SJSA1 (cell line): Measurements from ENCODE around the gene SEMA7A. TPM values are rescaled to one million over a fixed set of nuclear protein-coding genes. Genes with fewer than 3 reads are reported as not detected.

Source experiments
- DNase-seq, 2 experiments: peaks; one replicate each; pipeline ENCODE4 v3.0.0-alpha.2; 2015 to 2020; ENCODE audit warnings: low spot score in 2 of 2, low read depth in 1 of 2
- H3K27ac ChIP-seq: fragments of 250-450 bp; sonication (Bioruptor Pico); 2 replicates; pipeline ENCODE4 v1.5.1; 2020; ENCODE audit warnings: mild to moderate bottlenecking, moderate library complexity
- H3K27me3 ChIP-seq: fragments of 250-450 bp; sonication (Bioruptor Pico); replicated peaks from 2 replicates; pipeline ENCODE4 v1.5.1; 2020; ENCODE audit warnings: mild to moderate bottlenecking, moderate library complexity
- H3K36me3 ChIP-seq: fragments of 250-450 bp; sonication (Bioruptor Pico); 2 replicates; pipeline ENCODE4 v1.5.1; 2020; ENCODE audit warnings: mild to moderate bottlenecking
- H3K4me1 ChIP-seq: fragments of 250-450 bp; sonication (Bioruptor Pico); replicated peaks from 2 replicates; pipeline ENCODE4 v1.6.1; 2021; ENCODE audit warnings: mild to moderate bottlenecking
- H3K4me3 ChIP-seq: fragments of 250-450 bp; sonication (Bioruptor Pico); 2 replicates; pipeline ENCODE4 v1.5.1; 2020; ENCODE audit warnings: mild to moderate bottlenecking
- H3K9me3 ChIP-seq: fragments of 250-450 bp; sonication (Bioruptor Pico); replicated peaks from 2 replicates; pipeline ENCODE4 v1.5.1; 2020; ENCODE audit warnings: mild to moderate bottlenecking
- total RNA-seq: library from RNA; depleted of rRNA; stranded (reverse); fragments of >200 nt; shearing (Covaris generic); gene quantifications from 2 replicates; pipeline ENCODE4 v1.2.3, GENCODE V29; 2014

SEMA7A gene
- total RNA-seq, 1 experiment from 2014 or later: 5.4 TPM

DNA sequence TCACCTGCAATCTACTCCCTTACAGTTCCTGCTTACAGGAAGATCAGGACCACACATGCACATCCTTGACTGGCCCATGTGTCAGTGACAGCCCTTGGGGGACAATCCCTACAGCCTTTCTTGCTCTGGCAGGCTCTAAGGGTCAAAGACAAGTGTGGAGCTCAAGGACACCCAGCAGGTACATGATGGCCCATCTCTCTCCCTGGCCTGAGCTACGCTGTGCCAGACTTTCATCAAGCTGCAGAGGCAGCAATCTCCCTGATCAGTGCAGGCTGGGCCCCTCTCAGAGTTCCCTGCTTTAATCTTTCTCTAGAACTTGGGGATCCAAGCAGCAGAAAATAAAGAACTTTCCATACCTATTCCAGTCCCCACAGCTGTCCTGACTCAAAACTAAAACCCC is 2.6 kb downstream of the SEMA7A start:
- Histone ChIP-seq H3K4me3 (no peak overlapping the region), H3K4me1 (peaks cover 22% of the 10 kb centered on the region)

DNA sequence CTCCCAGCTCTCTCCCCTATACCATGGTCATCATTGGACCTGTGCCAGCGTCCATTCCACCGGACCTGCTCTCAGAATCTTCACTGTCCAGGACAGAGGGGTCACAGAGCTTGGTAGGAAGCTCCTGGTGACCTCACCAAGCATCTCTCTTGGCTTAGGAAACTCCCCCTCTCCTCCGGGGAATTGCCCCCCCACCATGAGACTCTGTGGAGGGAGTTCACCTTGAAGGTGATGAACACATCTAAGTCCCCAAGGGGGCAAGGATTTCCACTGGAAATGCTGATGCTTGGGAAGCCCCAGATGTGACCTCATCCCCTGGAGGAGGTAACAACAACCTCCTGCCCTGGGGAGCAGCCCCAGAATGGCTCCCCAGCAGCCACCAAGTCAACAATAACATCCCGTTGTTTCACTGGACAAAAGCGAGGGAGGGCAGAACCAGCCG is 3.2 kb downstream of the SEMA7A start:
- Histone ChIP-seq H3K9me3 (peaks cover 6% of the 10 kb centered on the region), H3K4me1 (peaks cover 22% of the 10 kb centered on the region), H3K27me3 (no peaks in the 10 kb centered on the region; the same call in 1 of the 2 replicates), H3K27ac (no peak overlapping the region), H3K4me3 (no peak overlapping the region), H3K36me3 (peaks cover 5% of the 10 kb centered on the region)
- no peak for DNase-seq

More for the DNA sequence above, 2.6 kb downstream of the SEMA7A start:
- no peak overlapping the region for H3K27ac ChIP-seq
- no peaks in the 10 kb centered on the region; the same call in 1 of the 2 replicates for H3K27me3 ChIP-seq
- H3K9me3 ChIP-seq: peaks cover 6% of the 10 kb centered on the region
- H3K36me3 ChIP-seq: peaks cover 5% of the 10 kb centered on the region
- no peak for DNase-seq

DNA sequence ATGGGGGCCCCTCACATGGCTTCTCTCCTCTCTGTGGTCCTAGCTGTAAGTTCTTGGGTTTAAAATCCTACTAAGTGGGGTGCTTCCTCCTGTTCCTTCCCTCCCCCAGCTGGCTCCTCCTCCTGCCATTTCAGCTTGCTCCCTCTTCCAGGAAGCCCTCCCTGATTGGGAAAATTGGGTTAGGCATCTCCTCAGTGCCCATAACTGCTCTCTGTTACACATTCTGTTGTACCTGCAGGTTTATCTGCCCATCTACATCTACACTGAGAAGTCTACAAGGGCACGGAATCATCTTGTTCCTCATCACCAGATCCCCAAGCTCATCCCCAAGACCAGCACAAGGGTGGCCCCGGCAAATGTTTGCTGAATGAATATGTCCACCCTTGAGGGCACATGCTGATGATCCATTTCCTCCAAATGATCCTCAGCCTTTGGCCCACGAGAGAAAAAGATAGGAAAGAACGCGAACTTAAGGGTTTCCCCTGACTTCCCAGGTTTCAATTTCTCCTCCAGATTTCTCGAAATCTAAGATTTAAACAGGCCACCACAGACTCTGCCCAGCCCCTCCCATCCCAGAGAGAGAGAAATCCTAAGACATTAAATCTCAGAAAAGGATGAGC is 3.9 kb downstream of the SEMA7A start:
- Histone ChIP-seq H3K4me1 (peaks cover 22% of the 10 kb centered on the region), H3K36me3 (peaks cover 5% of the 10 kb centered on the region), H3K9me3 (peaks cover 6% of the 10 kb centered on the region), H3K27me3 (no peaks in the 10 kb centered on the region; the same call in 1 of the 2 replicates), H3K27ac (no peak overlapping the region), H3K4me3 (no peak overlapping the region)
- no peak for DNase-seq

DNA sequence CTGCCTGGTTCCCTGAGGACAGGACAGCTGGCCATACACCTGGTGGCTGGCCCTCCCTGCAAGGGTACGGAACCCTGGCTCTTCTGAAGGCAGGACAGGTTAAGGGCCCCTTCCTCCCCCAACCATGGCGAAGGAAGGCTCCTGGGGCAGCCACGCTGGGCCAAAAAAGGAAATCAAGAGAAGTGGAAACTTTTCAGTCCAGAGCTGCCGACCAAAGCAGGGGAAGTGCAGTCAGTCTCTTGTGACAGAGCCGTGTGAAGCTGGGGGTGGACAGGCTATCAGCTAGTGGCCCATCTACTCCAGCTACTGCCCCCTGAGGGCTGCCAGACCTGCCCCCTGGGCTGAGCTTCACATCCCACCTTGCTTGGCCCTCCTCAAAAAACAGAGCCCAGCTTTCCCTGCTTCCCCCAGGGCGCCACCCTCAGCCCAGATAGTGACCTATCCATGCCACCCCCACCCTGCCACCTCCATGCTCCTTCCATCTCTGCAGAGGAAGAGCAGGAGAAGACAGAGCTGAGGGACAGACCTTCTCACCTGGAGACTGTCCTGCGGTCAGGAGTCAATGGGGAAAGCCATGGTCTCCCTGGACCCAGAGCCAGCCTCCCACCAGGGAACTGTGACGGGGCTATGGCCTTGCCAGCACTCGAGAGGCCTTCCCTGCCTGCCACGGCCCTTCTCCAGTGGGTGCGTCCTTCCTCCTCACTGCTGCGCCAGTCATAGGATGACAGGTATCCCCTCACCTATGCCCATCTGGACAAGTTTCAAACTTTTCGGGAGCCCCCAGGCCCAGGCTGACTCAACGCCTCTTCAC is 4.6 kb downstream of the SEMA7A start:
- Histone ChIP-seq H3K4me1 (peaks cover 20% of the 10 kb centered on the region), H3K9me3 (peaks cover 6% of the 10 kb centered on the region), H3K27me3 (no peaks in the 10 kb centered on the region; the same call in 1 of the 2 replicates), H3K27ac (no peak overlapping the region), H3K4me3 (no peak overlapping the region), H3K36me3 (peaks cover 5% of the 10 kb centered on the region)
- DNase-seq: no peak

DNA sequence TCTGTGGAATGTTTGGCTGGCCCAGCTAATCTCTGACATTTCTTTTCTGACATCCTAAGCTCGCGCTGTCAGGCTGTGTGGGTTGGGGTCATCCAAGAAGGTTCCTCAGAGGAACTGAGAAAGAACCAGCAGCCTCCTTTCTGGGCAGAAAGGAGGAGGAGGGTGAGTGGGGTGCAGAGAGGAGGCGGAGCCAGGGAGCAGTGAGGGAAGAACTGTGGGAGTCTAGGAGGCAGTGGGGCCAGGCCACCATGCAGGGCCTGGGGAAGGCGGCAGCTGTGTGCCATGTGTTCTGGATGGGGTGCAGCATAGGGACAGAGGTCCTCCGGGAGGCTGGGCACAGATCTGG is 5.3 kb downstream of the SEMA7A start:
- Histone ChIP-seq H3K36me3 (peaks cover 2% of the 10 kb centered on the region), H3K9me3 (peaks cover 2% of the 10 kb centered on the region), H3K27ac (no peak overlapping the region), H3K4me1 (peaks cover 21% of the 10 kb centered on the region), H3K27me3 (no peaks in the 10 kb centered on the region; the same call in 1 of the 2 replicates), H3K4me3 (no peak overlapping the region)
- DNase-seq: no peak

DNA sequence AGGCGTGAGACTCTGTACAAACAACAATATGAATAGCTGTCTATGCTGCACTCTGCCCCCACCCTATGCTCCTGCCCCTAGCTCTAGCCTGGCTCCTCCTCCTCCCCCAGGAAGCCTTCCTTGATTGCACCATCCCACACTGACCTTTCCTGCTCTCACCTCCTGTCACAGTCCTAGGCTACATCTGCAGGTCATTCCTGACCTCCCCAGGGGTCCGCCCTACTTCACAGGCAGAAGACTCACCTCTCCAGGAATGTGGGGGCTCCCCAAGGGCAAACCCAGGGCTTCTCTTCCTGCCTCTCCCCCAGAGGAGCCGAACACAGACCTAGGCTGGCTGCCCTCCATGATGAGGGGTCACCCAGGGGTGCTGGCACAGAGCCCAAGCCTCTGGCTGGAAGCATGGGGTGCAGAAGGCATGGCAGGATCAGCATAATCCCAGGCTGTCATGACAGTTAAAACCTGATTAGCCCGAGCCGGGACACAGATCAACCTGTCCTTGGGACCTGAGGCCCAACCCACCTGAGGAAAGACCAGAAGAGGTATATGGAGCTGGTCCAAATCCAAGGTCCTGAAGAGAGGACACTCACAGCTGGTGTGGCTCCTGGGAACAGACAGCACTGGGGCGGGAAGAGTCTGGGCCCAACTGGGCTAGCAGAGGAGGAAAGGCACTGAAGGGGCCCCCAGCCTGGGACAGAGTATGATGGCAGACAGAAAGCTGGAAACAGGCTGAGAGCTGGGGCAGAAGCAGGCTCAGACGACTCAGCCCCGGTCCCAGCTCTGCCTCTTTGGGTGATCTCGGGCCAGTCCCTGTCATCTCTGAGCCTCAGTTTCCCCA is 5.9 kb downstream of the SEMA7A start:
- Histone ChIP-seq H3K4me1 (peaks cover 23% of the 10 kb centered on the region), H3K4me3 (no peak overlapping the region), H3K27ac (no peak overlapping the region), H3K9me3 (no peaks in the 10 kb centered on the region), H3K36me3 (no peaks in the 10 kb centered on the region; the same call in 1 of the 2 replicates), H3K27me3 (no peaks in the 10 kb centered on the region)
- no peak for DNase-seq

DNA sequence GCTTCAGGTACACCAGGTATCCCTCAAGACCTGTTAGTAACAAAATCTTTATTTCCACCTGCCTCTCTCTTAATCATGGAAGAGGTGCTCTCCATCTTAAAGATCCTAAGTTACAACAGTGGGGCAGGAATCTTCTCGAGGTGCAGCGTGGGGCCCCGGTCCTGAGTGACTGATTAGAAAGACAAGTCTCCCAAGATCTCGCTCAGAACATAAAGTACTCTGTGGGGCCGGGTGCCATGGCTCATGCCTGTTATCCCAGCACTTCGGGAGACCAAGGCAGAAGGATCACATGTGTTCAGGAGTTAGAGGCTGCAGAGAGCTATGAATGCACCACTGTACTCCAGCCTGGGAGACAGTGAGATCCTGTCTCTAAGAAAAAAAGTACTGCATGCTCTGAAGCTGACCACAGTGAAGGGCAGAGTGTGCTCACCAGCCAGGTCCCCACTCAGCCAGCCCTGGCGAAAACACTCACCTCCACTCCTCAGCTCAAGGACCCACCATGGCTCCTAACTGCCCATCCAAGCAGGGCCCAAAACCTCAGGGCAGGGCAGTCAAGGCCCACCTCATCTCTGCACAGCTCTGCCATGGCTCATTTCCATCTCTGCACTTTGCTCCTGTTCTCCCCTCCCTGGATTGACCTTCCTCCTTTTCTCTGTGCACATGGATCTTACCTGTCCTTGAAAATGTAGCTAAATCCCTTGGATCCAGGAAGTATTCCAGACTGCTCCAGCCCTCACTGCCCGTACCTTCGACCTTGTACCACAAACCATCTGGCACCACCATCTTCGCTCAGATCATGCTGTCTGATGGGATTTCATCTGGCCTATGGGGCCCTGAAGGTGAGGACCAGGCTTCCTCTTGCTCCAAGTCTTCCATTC is 7.1 kb downstream of the SEMA7A start:
- Histone ChIP-seq H3K27ac (no peak overlapping the region), H3K27me3 (no peaks in the 10 kb centered on the region), H3K9me3 (no peaks in the 10 kb centered on the region), H3K4me3 (no peak overlapping the region), H3K36me3 (no peaks in the 10 kb centered on the region; the same call in 1 of the 2 replicates), H3K4me1 (peaks cover 32% of the 10 kb centered on the region)
- no peak for DNase-seq

DNA sequence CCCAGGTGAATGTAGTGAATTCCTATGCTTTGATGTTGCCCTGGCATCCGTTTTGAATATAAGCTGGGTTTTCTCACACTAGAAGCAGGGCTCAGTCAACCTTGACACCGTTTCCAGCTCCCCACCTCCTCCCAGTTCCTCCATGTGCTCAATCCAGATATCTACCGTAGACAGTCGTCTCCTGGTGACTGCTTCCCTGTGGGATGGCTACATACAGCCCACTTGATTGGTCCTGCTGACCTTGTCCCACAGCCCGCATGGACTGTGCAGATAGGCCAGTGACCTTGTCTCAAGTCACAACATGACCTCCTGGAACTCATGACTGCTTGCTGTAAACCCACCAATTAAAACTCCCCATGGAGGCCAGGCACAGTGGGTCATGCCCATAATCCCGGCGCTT is 8.1 kb downstream of the SEMA7A start:
- DNase-seq: no peak
- Histone ChIP-seq H3K4me3 (no peak overlapping the region), H3K4me1 (peaks cover 39% of the 10 kb centered on the region), H3K27me3 (no peaks in the 10 kb centered on the region), H3K27ac (no peak overlapping the region), H3K9me3 (no peaks in the 10 kb centered on the region), H3K36me3 (no peaks in the 10 kb centered on the region; the same call in 1 of the 2 replicates)

DNA sequence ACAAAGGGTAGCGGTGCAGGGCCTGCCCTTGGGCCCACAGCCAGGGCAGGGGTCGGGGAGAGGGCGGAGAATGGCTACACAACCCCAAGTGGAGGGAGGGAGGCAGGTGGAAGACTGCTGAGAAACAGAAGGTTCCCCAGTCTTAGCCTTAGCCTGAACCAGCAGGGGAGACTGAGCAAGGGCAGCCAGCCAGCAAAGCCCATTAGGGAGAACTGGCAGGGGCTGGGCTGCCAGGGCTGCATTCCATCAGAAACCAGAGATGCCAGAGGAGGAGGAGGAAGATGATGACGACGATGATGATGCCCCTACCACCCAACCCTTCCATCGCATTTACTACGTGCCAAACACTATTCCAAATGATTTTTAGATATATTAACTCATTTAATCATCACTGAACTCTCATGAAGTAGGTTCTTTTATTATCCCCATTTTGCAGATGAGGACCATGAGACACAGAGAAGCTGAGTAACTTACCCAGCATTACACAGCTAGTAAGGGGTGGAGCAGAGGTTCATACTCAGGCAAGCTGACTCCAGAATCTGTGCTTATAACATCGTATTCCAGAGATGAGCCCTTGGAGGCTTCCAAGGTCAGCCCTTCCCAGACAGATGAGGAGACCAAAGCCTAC is 8.7 kb downstream of the SEMA7A start:
- peaks cover 43% of the 10 kb centered on the region for H3K4me1 ChIP-seq
- H3K4me3 ChIP-seq: no peak overlapping the region
- no peak for DNase-seq

DNA sequence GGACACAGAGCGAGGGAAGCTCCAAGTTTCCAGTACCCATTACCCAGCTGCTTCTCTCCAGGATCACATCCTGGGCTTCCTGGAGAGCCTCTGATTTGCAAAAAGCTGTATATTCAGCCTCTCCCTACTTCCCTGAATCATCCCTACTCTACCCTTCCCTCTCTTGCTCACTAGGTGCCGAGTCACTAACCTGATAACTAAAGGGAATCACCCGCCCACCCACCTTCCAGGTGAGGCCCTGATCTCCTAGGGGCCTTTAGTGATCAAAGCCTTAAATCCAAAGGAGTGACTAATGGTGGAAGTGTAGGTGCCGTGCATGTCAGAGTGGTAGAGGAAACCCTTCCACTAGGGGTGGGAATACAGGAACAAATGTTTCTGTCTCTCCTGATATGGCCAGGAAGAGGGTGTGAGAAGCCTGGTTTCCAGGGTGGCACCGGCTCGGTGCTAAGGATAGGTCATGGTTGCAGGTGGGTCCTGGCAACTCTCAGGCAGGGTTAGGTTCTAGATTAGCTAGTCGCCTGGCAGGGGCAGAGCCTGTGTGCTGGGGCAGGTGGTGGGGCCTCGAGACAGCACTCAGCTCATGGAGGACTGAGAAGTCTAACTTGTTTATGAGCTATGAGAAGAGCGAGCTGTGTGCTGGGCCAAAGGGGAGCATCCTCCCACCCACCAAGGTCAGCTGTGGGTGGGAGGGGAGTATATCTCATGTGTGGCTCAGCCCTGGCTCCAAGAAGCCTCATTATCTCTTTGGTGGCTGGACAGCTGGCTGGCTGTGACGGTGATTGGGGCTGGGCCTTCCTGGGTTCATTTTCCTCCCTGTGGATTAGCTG is 10.1 kb downstream of the SEMA7A start:
- no peaks in the 10 kb centered on the region for H3K27me3 ChIP-seq
- peaks cover 55% of the 10 kb centered on the region for H3K4me1 ChIP-seq
- no peaks in the 10 kb centered on the region; the same call in 1 of the 2 replicates for H3K36me3 ChIP-seq
- H3K9me3 ChIP-seq: no peaks in the 10 kb centered on the region
- H3K4me3 ChIP-seq: no peak overlapping the region
- no peak for DNase-seq
- H3K27ac ChIP-seq: peak overlapping the region; percentile 40

More for the DNA sequence above, 8.7 kb downstream of the SEMA7A start:
- H3K27me3 ChIP-seq: no peaks in the 10 kb centered on the region
- no peaks in the 10 kb centered on the region for H3K9me3 ChIP-seq
- no peak overlapping the region for H3K27ac ChIP-seq
- H3K36me3 ChIP-seq: no peaks in the 10 kb centered on the region; the same call in 1 of the 2 replicates

DNA sequence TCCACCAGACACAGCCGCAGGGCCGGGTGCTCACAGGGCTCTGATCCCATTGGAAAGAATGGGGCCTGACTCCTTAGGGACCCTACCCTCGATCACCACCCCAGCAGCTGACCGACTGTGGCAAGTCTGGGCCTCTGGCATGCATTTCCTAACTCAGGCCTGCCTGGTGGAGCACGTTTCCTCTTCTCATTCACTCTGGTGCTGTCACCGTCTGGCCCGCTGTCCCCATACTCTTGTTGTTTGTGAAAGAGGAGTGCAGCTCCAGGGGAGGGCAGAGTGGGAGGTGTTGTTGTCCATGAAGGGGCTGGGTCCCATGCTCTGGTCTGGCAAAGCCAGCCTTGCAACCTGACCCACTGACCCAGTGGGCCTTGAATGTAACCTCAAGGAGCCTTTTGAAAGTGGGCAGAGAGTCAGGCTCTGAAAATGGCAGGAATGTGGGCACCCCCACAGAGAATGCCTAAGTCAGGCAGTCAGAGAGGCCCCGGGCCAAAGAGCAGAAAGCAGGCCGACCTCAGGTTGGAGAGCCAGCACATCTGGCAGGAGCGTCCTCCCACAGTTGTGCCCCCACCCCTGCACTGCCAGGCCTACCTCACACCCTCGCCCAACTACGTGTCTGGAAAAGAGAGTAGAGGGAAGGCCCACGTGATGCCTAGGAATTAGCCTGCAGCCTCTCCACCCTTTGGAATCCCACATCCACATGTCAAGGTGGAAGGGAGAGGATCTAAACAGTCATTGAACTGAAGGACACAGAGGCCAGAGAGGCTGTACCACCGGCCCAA is 10.9 kb downstream of the SEMA7A start:
- Histone ChIP-seq H3K36me3 (no peaks in the 10 kb centered on the region; the same call in 1 of the 2 replicates), H3K27ac (peak overlapping the region; percentile 40), H3K4me3 (no peak overlapping the region), H3K27me3 (no peaks in the 10 kb centered on the region), H3K9me3 (no peaks in the 10 kb centered on the region), H3K4me1 (peaks cover 58% of the 10 kb centered on the region)
- peak; percentile 79 to 84 for DNase-seq
